ENCODE results near the gene PRF1.
"Not testable (repeated sequence)": the region's sequence is repeated elsewhere in the genome, so short reads cannot be mapped to it uniquely, and the experiment has no call there.

Gene PRF1

DNA sequence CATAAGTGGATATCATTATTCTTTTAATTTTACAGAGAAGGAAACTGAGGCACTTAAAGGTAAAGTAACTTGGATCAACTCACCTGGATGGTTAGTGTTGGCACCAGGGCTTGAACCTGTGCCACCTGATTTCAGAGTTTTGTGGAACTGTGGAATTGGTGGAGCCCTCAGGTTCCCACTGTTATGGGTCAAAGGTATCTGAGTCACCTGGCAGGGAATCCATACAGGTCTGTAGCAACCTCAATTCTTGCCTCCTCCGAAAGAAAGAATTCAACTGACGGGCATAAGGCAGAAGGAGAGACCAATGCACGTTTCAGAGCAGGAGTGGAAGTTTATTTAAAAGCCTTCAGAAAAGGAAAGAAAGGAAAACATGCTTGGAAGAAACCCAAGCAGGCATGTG, 44.5 kb upstream of the PRF1 start:
- Histone ChIP-seq H3K79me2 (ENCODE audit: control insufficient read depth, insufficient read depth, low read length) (no peaks in the 10 kb centered on the region), H4K8ac (ENCODE audit: low read depth, low read length) (no peak overlapping the region), H3K23ac (ENCODE audit: low read length) (no peak overlapping the region), H3K79me1 (ENCODE audit: low read length) (no peaks in the 10 kb centered on the region), H2BK5ac (ENCODE audit: low read length) (no peak overlapping the region), H3K18ac (ENCODE audit: low read length) (no peak overlapping the region), H2AK5ac (ENCODE audit: low read length) (no peak overlapping the region), H2BK15ac (replicated peaks; ENCODE audit: low read depth) (no peak overlapping the region), H3K4ac (ENCODE audit: low read depth, low read length) (no peak overlapping the region), H3K56ac (ENCODE audit: low read length) (no peak overlapping the region), H3K4me3 (ENCODE audit: low read length) (no peak overlapping the region), H3K4me2 (ENCODE audit: low read length) (no peak overlapping the region), H3K27me3 (ENCODE audit: insufficient read depth, low read length, poor library complexity) (no peaks in the 10 kb centered on the region), H3K36me3 (ENCODE audit: control insufficient read depth, insufficient read depth, low read length) (no peaks in the 10 kb centered on the region), H4K5ac (ENCODE audit: low read length) (no peak overlapping the region), H3K27ac (ENCODE audit: low read depth, low read length) (no peak overlapping the region), H3K9ac (ENCODE audit: low read length) (no peak overlapping the region), H3K4me1 (ENCODE audit: control insufficient read depth, low read depth, low read length) (no peaks in the 10 kb centered on the region), H2BK120ac (ENCODE audit: low read depth, low read length) (no peak overlapping the region)
- no CpG with 5 or more reads among the region's 3 CpGs for WGBS (ENCODE audit: extremely low coverage, insufficient coverage, low lambda C conversion rate)
- DNase-seq = no peak

DNA sequence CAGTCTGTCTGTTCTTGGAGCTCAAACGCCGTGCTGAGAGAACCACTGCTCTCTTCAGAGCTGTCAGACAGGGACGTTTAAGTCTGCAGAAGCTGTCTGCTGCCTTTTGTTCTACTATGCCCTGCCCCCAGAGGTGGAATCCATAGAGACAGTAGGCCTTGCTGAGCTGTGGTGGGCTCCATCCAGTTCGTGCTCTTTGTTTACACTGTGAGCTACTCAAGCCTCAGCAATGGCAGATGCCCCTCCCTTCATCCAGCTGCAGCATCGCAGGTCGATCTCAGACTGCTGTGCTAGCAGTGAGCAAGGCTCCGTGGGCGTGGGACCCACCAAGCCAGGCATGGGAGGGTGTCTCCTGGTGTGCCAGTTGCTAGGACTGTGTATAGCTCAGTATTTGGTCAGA, 42.4 kb upstream of the PRF1 start:
- H2BK5ac ChIP-seq (ENCODE audit: low read length); H3K79me2 ChIP-seq (ENCODE audit: control insufficient read depth, insufficient read depth, low read length); H3K79me1 ChIP-seq (ENCODE audit: low read length); H3K27ac ChIP-seq (ENCODE audit: low read depth, low read length); H3K23ac ChIP-seq (ENCODE audit: low read length); H3K56ac ChIP-seq (ENCODE audit: low read length); H2BK120ac ChIP-seq (ENCODE audit: low read depth, low read length); DNase-seq; H3K4me2 ChIP-seq (ENCODE audit: low read length); H3K27me3 ChIP-seq (ENCODE audit: insufficient read depth, low read length, poor library complexity); H2BK15ac ChIP-seq (replicated peaks; ENCODE audit: low read depth); H3K9ac ChIP-seq (ENCODE audit: low read length); H4K5ac ChIP-seq (ENCODE audit: low read length); H3K4ac ChIP-seq (ENCODE audit: low read depth, low read length); H3K36me3 ChIP-seq (ENCODE audit: control insufficient read depth, insufficient read depth, low read length); H3K4me1 ChIP-seq (ENCODE audit: control insufficient read depth, low read depth, low read length); H3K4me3 ChIP-seq (ENCODE audit: low read length); H3K18ac ChIP-seq (ENCODE audit: low read length); H4K8ac ChIP-seq (ENCODE audit: low read depth, low read length); H2AK5ac ChIP-seq (ENCODE audit: low read length): not testable (repeated sequence)
- WGBS (ENCODE audit: extremely low coverage, insufficient coverage, low lambda C conversion rate) = no CpG with 5 or more reads among the region's 8 CpGs

- H4K8ac ChIP-seq (ENCODE audit: low read depth, low read length); H3K27me3 ChIP-seq (ENCODE audit: insufficient read depth, low read length, poor library complexity): not testable (repeated sequence)
These were observed 40.7 kb upstream of the PRF1 start for GRCh38 chr10:70643272-70643671.

GRCh38 chr10:70639640-70640383, 37.3 kb upstream of the PRF1 start:
- not testable (repeated sequence) for H3K27ac ChIP-seq (ENCODE audit: low read depth, low read length); DNase-seq; H4K5ac ChIP-seq (ENCODE audit: low read length); H3K79me2 ChIP-seq (ENCODE audit: control insufficient read depth, insufficient read depth, low read length); H3K56ac ChIP-seq (ENCODE audit: low read length); H2AK5ac ChIP-seq (ENCODE audit: low read length); H2BK5ac ChIP-seq (ENCODE audit: low read length); H2BK120ac ChIP-seq (ENCODE audit: low read depth, low read length); H3K79me1 ChIP-seq (ENCODE audit: low read length); H3K36me3 ChIP-seq (ENCODE audit: control insufficient read depth, insufficient read depth, low read length); H3K9ac ChIP-seq (ENCODE audit: low read length); H3K18ac ChIP-seq (ENCODE audit: low read length); H3K23ac ChIP-seq (ENCODE audit: low read length); H4K8ac ChIP-seq (ENCODE audit: low read depth, low read length); H3K4ac ChIP-seq (ENCODE audit: low read depth, low read length); H3K4me1 ChIP-seq (ENCODE audit: control insufficient read depth, low read depth, low read length); H2BK15ac ChIP-seq (replicated peaks; ENCODE audit: low read depth); H3K4me3 ChIP-seq (ENCODE audit: low read length); H3K27me3 ChIP-seq (ENCODE audit: insufficient read depth, low read length, poor library complexity); H3K4me2 ChIP-seq (ENCODE audit: low read length)
- WGBS (ENCODE audit: extremely low coverage, insufficient coverage, low lambda C conversion rate) = no CpG with 5 or more reads among the region's 7 CpGs

More at GRCh38 chr10:70643272-70643671, 40.7 kb upstream of the PRF1 start:
- not testable (repeated sequence) for H3K18ac ChIP-seq (ENCODE audit: low read length); H3K4me3 ChIP-seq (ENCODE audit: low read length); H4K5ac ChIP-seq (ENCODE audit: low read length); H2BK5ac ChIP-seq (ENCODE audit: low read length); H3K27ac ChIP-seq (ENCODE audit: low read depth, low read length); H3K4ac ChIP-seq (ENCODE audit: low read depth, low read length); H3K9ac ChIP-seq (ENCODE audit: low read length); H3K36me3 ChIP-seq (ENCODE audit: control insufficient read depth, insufficient read depth, low read length); H3K4me1 ChIP-seq (ENCODE audit: control insufficient read depth, low read depth, low read length); H2BK120ac ChIP-seq (ENCODE audit: low read depth, low read length); H3K4me2 ChIP-seq (ENCODE audit: low read length); H3K79me1 ChIP-seq (ENCODE audit: low read length); H3K23ac ChIP-seq (ENCODE audit: low read length); DNase-seq; H3K56ac ChIP-seq (ENCODE audit: low read length); H3K79me2 ChIP-seq (ENCODE audit: control insufficient read depth, insufficient read depth, low read length); H2AK5ac ChIP-seq (ENCODE audit: low read length); H2BK15ac ChIP-seq (replicated peaks; ENCODE audit: low read depth)
- no CpG with 5 or more reads among the region's 3 CpGs for WGBS (ENCODE audit: extremely low coverage, insufficient coverage, low lambda C conversion rate)

GRCh38 chr10:70634515-70634914, 32.0 kb upstream of the PRF1 start:
- not testable (repeated sequence) for H2AK5ac ChIP-seq (ENCODE audit: low read length); H2BK15ac ChIP-seq (replicated peaks; ENCODE audit: low read depth)
- WGBS (ENCODE audit: extremely low coverage, insufficient coverage, low lambda C conversion rate) = no CpG with 5 or more reads among the region's 5 CpGs

GRCh38 chr10:70634011-70634410, 31.5 kb upstream of the PRF1 start:
- WGBS (ENCODE audit: extremely low coverage, insufficient coverage, low lambda C conversion rate) = no CpG with 5 or more reads among the region's 4 CpGs
- H3K23ac ChIP-seq (ENCODE audit: low read length) = no peak overlapping the region
- no peak overlapping the region for H2BK5ac ChIP-seq (ENCODE audit: low read length)
- no peaks in the 10 kb centered on the region for H3K79me2 ChIP-seq (ENCODE audit: control insufficient read depth, insufficient read depth, low read length)
- H3K4me1 ChIP-seq (ENCODE audit: control insufficient read depth, low read depth, low read length) = peaks cover 2% of the 10 kb centered on the region
- H3K79me1 ChIP-seq (ENCODE audit: low read length) = no peaks in the 10 kb centered on the region
- no peaks in the 10 kb centered on the region for H3K27me3 ChIP-seq (ENCODE audit: insufficient read depth, low read length, poor library complexity)
- H2BK120ac ChIP-seq (ENCODE audit: low read depth, low read length) = no peak overlapping the region
- no peak overlapping the region for H3K4me3 ChIP-seq (ENCODE audit: low read length)
- H3K9ac ChIP-seq (ENCODE audit: low read length) = no peak overlapping the region
- no peak overlapping the region for H3K18ac ChIP-seq (ENCODE audit: low read length)
- no peak overlapping the region for H3K56ac ChIP-seq (ENCODE audit: low read length)
- H4K5ac ChIP-seq (ENCODE audit: low read length) = no peak overlapping the region
- no peak overlapping the region for H2AK5ac ChIP-seq (ENCODE audit: low read length)
- H2BK15ac ChIP-seq (replicated peaks; ENCODE audit: low read depth) = no peak overlapping the region
- no peak overlapping the region for H3K27ac ChIP-seq (ENCODE audit: low read depth, low read length)
- no peaks in the 10 kb centered on the region for H3K36me3 ChIP-seq (ENCODE audit: control insufficient read depth, insufficient read depth, low read length)
- H4K8ac ChIP-seq (ENCODE audit: low read depth, low read length) = no peak overlapping the region
- H3K4me2 ChIP-seq (ENCODE audit: low read length) = no peak overlapping the region
- peak; percentile 72 for DNase-seq
- no peak overlapping the region for H3K4ac ChIP-seq (ENCODE audit: low read depth, low read length)

More at GRCh38 chr10:70634515-70634914, 32.0 kb upstream of the PRF1 start:
- H3K4me2 ChIP-seq (ENCODE audit: low read length); H3K27ac ChIP-seq (ENCODE audit: low read depth, low read length); H3K18ac ChIP-seq (ENCODE audit: low read length); H3K4ac ChIP-seq (ENCODE audit: low read depth, low read length); H3K27me3 ChIP-seq (ENCODE audit: insufficient read depth, low read length, poor library complexity); H3K36me3 ChIP-seq (ENCODE audit: control insufficient read depth, insufficient read depth, low read length); H3K4me3 ChIP-seq (ENCODE audit: low read length); H3K23ac ChIP-seq (ENCODE audit: low read length); H3K9ac ChIP-seq (ENCODE audit: low read length); H3K79me1 ChIP-seq (ENCODE audit: low read length); H3K4me1 ChIP-seq (ENCODE audit: control insufficient read depth, low read depth, low read length); H2BK120ac ChIP-seq (ENCODE audit: low read depth, low read length); H4K8ac ChIP-seq (ENCODE audit: low read depth, low read length); H3K56ac ChIP-seq (ENCODE audit: low read length); H3K79me2 ChIP-seq (ENCODE audit: control insufficient read depth, insufficient read depth, low read length); H4K5ac ChIP-seq (ENCODE audit: low read length); H2BK5ac ChIP-seq (ENCODE audit: low read length): not testable (repeated sequence)
- peak; percentile 21 for DNase-seq
